Measurements from ENCODE around the gene ERMP1.

The ERMP1 gene

DNA sequence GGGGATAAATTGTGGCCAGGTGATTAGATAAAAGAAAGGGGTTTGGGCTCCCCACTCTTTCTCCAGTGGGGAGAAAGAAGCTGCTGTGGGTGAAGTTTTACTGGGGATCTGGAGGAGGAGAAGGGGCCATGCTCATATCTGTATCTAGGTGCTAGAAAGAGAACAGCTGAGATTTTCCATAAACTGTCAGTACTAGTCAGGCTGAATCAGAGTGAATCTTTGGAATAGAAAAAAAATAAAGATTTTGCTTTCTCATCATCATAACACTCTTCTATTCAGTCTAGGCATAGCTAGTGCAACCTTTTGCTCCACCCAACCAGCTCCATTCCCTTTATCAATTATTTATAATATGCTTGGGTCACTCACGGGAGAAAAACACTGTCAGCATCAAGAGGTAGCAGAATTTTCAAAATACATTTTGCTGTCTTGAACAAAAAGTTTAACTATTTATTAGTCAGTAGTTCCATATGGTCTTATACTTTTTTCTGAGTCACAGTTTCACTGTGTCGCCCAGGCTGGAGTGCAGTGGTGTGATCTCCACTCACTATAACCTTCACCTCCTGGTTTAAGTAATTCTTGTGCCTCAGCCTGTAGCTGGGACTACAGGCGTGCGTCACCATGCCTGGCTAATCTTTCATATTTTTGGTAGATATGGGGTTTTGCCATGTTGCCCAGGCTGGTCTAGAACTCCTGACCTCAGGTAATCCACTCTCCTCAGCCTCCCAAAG, 21.3 kb upstream of the ERMP1 start:
- no peak for DNase-seq

DNA sequence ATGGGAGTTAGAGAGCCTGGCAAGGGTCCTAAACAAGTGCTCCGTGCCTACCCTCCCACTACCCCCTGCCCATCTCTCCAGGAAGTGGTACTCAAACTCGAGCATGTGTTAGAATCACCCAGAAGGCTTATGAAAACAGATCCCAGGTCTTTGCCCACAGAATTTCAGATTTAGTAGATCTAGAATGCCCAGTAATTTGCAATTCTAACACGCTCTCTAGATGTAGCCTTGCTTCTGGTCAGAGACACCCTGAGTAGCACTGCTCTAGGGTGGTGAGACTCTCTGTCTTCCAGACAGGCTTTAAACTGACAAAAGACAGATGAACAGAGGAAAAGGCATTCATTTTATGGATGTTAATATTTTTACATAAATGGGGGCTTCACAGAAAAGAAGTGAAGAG, 20.7 kb upstream of the ERMP1 start:
- DNase-seq = no peak

DNA sequence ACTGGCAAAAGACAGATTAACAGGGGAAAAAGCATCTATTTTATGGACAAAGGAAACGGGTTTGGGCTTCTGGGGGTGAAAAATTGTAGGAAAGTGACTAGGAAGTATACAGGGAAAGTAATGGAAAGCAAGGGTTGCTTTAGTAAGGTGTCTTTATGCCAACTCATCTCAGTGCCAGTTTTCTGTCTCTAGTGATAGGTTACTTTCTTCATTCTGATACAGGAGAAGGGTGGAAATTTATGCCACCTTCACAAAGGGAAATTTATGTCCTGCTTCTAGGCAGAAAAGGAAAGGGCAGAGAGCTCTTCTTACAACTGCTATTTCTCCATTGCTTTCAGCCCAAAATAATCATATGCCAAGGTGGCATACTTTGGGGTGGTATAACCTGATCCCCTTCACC, 20.1 kb upstream of the ERMP1 start:
- no peak for DNase-seq

DNA sequence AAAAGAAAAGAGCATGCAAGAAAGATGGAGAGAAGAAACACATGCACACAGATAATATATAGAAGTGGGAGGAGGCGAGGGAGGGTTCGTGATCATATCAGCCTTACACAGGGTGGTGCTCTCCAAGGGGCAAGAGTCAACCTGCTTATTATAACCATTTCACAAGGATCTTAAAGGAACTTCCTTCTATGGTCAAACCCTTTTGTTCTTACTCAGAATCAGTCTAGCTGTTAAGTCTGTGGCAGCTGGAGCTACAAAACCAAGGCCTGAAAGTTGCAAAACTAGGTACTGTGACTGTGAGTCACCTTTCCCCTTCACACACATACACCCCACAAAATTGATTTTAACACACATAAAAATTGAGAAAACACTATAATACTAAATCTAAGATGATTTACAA, 18.5 kb upstream of the ERMP1 start:
- peak; percentile 100 for DNase-seq

DNA sequence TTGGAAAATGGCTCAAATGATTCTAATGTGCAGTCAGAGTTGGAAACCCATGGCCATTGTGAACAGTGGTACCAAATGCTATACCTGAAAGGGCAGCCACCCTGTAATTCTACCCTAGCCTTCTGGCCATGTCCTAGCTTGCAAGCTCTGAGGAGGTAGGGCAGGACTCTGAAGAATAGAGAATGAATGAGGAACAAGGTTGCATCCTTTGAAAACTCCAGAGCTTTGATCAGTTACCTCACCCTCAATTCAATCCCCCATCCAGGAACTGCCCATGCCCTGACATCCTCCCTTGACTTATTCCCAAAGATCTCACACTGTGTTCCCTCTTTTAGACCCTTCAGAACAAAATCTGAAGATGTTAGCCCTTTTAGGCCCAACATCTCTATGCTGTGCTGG, 17.8 kb upstream of the ERMP1 start:
- no peak for DNase-seq

DNA sequence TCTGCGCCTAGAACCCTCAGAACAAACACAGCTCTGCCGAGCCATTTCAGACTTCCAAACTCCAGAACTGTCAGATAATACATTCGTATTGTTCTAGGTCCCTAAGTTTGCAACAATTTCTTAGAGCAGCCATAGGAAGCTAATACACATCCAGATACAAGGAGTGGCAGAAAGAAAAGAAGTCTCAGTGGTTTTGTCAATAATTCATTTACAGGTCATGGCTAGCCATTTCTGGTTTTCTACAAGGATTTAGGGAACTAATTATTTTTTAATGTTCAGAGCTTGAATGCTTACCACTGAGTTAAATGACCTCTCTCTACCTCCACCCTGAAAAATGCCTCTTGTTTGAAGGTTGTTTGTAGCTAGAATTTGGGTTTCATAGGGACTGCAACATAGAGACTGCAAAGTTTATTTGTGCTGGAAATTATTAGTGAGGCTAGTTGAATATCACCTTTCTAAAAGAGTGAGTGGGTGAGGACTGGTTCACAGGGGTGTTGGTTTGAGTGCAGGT, 15.5 kb upstream of the ERMP1 start:
- DNase-seq = no peak

DNA sequence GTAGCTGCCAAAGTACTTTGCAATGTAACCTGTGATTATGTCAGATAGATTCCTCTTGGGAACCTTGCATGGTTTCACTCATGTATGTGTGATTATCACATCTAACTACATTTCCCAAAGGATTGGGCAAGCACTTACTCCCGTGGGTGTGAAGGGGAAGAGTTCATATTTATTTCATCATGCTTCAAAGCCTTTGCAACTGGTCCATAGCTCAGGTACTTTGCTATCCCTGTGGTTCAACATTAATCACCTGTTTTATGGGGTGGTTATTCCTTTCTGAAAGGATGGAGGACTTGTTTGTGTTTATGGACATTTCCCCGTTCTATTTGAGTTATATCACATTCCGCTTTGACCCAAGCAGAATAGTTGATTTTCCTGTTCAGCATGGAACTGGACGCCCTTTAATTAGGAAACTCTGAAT, 13.6 kb upstream of the ERMP1 start:
- DNase-seq = no peak

DNA sequence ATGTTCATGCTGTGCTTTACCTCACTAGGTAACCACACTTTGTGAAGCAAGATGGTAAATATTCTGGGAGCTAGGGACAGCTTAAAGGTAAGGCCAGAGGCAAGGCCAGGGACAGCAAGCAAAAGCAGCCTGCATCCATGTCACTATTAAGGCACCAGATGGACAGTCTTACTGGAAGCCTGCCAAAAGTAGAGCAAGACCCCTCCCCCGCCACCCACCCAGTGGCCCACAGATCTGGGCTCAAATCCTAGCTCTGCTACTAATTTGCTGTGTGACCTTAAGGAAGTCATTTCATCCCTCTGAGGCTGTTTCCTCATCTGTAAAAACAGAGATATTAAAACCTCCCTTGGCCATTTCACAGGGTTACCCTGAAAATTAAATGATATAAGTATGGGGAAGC, 13.2 kb upstream of the ERMP1 start:
- peak; percentile 87 for DNase-seq

DNA sequence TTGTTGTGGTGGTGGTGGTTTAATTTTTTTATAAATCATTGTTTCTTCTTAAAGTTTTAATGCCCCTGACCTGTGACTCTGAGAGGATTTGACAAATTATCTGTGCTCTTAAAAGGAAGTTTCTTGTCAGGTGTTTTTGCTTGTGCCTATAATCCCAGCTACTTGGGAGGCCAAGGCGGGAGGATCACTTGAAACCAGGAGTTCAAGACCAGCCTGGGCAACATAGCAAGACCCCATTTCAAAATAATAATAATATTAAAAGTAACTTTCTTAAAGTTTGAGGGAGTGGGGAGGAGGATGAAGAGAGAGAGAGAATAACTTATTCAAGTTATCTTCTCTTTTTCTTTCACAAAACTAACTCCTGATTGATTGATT, 12.2 kb upstream of the ERMP1 start:
- DNase-seq = no peak

DNA sequence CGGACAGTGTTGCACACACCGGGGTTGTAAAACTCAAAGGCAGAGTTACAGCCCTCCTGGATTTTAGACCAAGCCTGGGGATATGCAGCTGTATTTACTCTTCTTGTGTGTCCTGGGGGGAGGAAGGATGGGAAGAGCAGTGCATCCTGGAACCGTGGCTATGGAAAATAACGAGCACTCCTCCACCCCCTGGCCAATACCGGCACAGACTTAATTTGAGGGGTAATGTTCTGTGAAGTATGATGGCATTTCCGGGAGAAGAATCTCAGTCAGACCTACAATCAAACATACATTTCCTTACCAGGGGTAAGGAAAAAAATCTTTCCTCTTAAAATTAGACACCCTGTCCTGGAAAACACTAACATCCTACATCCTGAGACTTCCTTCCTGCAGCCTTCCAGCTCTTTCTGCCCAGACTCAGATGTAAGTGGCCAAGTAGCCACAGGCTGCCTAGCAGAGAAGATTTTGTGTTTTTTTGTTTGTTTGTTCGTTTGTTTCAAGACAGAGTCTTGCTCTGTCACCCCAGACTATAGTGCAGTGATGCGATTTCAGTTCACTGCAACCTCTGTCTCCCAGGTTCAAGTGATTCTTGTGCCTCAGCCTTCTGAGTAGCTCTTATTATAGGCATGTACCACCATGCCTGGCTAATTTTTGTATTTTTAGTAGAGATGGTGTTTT, 11.0 kb upstream of the ERMP1 start:
- DNase-seq = no peak

DNA sequence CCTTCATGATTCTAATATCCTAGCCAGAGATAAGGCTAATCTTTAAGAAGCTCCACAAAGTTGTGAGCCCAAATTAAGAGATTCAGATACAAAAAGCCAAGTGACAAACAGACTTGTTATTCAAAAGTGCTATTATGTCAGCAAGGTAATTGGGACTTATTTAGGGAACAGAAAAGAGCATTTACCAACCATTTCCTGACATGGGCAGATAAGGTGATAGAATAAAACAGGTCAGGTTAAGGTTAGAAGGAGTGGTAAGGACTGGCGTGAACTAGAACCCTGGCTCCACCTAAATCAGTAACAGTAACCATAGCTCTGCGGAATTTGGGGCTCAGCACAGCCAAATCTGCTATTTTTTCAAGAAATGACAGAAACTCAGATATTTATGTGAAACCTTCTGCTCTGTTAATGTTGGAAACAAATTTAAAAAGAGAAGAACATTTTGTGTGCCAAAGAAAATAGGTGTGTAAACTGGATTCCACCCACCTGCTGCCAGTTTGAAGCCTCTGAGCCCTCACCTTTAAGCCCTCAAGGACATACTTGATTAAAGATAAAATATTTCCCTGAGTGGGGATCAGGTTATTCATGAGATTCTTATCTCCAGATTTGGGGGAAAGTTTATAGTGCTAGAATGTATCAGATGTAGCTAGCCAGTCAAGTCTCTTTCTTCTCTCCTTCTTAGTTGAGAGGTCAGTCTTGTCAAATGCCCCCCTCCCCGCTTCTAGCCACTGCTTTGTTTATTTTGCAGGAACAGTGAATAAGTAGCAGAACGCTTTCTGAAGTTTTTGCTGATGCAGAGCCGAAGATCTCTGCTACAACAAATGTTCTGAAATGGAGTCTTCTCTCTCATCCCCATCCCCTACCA, 10.2 kb upstream of the ERMP1 start:
- peak; percentile 92 for DNase-seq

DNA sequence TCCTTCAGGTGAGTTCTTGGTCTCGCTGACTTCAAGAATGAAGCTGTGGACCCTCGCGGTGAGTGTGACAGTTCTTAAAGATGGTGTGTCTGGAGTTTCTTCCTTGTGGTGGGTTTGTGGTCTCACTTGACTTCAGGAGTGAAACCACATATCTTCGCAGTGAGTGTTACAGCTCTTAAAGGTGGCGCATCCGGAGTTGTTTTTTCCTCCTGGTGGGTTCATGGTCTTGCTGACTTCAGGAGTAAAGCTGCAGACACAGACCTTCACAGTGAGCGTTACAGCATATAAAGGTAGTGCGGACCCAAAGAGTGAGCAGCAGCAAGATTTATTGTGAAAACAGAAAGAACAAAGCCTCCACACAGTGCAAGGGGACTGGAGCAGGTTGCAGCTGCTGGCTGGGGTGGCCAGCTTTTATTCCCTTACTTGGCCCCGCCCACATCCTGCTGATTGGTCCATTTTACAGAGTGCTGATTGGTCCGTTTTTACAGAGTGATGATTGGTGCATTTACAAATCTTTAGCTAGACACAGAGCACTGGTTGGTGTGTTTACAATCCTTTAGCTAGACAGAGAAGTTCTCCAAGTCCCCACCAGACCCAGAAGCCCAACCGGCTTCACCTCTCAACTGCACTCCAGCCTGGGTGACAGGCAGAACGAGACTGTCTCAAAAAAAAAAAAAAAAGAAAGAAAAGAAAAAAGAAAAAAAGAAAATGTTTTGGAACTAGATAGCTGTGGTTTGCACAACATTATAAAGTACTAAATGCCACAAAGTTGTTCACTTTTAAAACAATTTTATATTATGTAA, 9.1 kb upstream of the ERMP1 start:
- peak; percentile 86 for DNase-seq

DNA sequence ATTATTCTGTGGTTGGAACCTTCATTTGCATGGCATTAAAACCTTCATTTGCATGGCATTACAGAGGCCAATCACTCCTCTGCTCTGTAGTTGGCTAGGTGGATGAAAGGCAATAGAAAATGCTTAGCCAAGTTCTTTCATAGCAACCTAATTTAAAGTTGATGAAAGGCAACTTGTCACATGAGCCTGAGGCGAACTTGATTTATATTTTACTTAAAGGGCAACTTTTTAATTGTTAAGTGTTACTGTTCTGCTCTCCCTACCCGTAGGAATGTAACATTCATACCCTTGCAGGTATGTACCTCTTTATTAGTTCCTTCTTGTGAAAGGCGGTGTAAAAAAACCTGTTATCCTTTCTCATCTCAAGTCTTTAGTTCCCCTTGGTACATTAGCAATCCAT, 7.9 kb upstream of the ERMP1 start:
- no peak for DNase-seq

DNA sequence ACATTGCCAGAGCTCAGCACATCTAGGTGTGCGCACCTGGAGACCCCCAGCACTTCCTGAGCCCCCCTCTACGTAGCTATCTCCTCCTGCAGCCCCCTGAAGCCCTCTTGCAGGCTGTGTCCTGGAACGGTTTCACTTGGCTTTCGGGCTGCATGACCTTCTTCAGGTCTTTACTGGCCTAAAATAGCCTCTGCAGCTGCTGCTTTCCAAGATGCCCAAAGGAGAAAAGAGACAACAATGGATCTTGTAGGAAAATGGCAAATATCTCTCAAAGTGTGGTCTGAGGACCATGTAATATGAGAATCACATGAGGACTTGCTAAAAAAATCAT, 6.6 kb upstream of the ERMP1 start:
- DNase-seq = no peak

DNA sequence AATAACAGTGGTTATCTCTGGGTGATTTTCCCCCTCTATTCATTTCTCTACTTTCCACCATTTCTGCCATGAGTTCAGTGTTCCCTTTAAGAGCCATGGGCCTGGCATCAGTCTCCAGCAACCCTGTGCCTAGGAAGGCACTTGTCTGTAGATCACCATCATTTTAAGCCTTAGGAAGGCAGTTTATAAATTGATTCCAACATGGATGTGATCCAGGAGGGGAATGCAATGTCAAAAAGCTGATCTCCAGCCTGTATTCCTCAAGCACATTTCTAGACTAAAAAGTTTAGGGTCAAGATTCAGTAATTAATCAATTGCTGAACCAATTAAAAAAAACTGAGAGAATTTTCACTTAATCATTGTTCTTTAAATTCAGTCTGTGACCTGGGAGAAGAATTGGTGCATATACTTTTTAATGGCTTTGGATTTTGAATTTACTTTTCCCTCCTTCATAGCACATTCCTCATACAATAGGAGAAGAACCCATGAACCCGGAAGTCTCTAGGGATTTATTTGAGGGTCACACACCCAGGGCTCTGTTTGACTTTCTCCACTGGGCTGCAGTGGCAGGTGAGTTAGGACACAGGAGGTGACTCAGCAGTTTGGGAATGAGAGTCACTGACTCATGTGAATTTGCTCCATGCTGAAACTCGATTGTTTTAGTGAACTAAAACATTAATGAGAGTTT, 6.1 kb upstream of the ERMP1 start:
- peak; percentile 97 for DNase-seq

DNA sequence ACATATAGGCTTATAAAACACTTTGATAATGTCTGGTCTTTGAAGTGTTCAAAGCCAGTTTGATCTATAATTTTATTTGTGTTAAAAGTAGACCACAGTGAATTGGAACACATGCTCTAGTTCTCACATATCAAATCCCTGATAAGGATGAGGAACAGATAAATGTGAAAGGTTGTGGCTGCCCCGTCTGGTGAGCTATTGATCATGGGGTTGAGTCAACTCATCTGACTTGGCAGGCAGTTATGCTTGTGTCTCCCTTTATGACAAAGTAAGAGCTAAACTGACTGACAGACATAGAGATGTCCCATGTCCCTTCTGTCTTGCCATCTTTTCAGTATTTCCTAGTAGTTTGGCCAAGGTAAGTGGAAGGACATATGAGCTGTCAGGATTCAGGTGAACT, 2.9 kb upstream of the ERMP1 start:
- peak; percentile 83 for DNase-seq

DNA sequence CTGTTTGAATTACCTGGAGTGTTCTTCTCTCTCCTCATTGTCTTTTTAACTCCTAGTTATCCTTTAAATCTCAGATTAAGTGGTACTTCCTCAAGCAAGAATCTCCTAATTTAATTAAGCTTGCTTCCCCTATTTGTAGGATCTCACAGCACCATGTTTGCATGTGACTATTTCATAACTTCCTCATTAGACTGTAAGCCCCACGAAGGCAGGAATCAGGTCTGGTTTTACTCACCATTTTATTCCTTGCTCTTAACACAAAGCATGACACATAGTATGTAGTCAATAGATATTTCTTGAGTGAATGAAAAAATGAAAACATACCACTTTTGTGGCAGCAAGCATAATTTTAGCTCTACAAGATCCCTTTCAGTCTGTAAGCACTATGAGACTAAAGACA, 1.3 kb upstream of the ERMP1 start:
- peak; percentile 99 for DNase-seq

DNA sequence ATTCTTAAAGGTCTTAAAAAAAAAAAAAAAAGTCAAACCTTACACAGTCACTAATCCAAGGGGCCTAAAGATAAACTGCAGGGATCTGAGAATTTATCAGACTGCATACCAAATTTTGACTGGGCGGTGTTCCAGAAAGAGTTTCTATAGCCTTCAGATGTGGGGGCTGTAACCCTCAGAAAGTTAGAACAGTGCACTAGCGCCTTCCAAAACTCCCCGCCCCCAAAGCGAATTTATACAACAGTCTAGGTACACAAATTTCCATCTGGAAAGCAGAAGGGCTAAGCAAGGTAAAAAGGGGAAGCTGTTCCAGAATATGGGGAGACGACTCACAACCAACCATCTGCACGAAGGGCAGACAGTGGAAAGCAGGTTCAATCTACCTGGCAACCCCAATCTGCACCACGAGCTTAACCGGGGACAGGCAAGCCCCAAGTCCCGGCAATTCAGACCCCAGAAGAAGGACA, 813 bp downstream of the ERMP1 start:
- DNase-seq = peak; percentile 98

DNA sequence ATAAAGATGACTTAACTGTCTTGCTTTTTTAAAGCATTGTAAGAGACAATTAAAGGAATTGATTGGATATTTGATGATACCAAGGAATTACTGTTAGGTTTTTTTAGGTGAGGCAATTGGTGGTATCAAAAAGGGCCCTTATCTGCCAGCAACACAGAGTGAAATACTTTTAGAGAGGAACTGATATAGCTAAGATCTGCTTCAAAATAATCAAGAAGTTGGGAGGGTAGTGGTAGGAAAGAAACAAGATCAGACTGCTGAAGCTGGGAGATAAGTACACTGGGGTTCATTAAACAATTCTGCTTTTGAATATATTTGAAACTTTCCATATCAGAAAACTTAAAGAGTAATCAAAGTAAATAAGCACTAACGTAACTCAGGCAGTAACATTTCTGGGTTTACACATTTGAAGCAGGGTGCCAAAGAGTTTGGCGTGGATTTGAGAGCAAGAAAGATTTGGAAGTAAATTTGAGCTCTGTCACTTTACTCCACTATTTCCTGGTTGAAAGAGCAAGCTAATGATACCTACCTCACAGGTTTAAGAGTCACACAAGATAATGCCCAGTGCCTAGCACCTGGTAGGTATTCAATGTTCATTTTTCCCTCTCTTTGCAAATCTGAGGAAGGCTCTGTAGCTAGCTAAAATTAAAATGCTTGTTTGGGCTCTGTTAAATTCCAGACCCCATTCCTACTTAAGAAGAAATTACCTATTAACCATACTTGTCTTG, 6.9 kb downstream of the ERMP1 start:
- DNase-seq = peak; percentile 95

DNA sequence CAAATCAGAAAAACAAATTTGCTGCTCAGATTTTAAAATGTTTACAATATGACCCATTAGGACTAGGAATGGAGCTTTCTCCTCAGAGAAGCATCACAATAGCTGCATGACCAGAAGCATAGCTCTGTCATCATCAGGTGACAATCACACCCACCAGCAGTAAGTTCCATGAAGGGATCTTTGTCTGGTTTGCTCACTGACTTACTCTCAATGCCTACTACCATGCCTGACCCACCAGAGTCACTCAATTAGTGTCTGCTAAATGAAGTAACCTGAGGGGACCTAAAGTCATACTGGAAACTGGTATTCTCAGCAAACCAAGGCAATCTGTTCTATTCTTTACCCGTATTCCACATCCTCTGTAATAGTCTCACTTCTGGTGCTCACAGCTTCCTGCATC, 7.7 kb downstream of the ERMP1 start:
- no peak for DNase-seq

DNA sequence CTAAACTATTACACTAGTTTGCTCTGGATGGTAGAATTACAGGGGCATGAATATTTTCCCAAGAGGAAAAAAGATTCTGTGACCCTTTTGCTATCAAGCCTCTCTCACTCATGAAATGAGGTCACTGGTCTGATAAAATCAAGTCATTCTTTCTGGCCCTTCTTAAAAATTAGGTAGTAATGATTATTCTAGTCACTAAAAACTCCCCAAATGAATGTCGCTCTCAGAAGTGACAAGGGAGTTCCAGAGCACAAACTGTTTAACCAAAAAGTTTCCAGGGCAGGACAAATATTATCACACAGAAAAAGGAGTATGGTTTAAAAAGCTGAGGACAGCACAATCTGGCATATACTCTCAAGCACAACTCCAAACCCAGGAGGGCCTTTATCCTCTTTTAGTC, 12.5 kb downstream of the ERMP1 start:
- no peak for DNase-seq

DNA sequence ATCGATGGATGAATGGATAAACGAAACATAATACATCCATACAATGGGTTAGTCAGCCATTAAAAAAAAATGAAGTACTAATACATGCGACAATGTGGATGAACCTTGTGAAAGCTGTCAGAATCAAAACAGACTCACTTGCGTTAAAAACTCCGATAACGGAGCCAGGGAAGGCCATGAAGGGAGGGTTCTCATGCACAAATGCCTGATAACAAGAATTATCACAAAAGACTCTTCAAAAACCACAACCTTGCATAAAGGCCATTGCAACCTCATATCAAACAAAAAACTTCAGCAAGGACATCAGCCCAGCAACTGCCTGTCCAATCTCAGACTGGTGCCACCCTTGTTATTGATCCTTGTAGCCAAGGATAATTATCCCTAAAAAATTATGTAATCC, 13.7 kb downstream of the ERMP1 start:
- peak; percentile 98 for DNase-seq
